AG04449 (cell line): Measurements from ENCODE around the gene WDR31.

Source experiments
- CTCF ChIA-PET: fragments of 350-600 bp; formaldehyde crosslinking; extraction: SDS; loops from one replicate; lab custom pipeline; 2021; ENCODE audit warnings: antibody characterized with exemption; lab: Yijun Ruan, JAX
- POLR2A ChIA-PET: fragments of 400-600, 350-600 bp; formaldehyde crosslinking; extraction: SDS; loops from one replicate; lab custom pipeline; 2020; ENCODE audit warnings: antibody characterized with exemption, inconsistent platforms; lab: Yijun Ruan, JAX
- DNase-seq: peaks from one replicate; pipeline ENCODE4 v3.0.0-alpha.2; 2010; ENCODE audit warnings: low read depth, low spot score
- H3K4me3 ChIP-seq: 2 replicates; pipeline ENCODE4 v1.5.1; 2011; ENCODE audit warnings: low read depth, mild to moderate bottlenecking, control low read depth, low read length
- TF ChIP-seq, protein P1 (sequence below): IDR thresholded peaks from one replicate; pipeline ENCODE4 v1.5.1; 2011; ENCODE audit warnings: mild to moderate bottlenecking, moderate library complexity, low read length, control low read depth, inconsistent platforms; ENCODE audit not compliant: insufficient read depth; ENCODE audit errors: missing control alignments

The WDR31 gene

DNA sequence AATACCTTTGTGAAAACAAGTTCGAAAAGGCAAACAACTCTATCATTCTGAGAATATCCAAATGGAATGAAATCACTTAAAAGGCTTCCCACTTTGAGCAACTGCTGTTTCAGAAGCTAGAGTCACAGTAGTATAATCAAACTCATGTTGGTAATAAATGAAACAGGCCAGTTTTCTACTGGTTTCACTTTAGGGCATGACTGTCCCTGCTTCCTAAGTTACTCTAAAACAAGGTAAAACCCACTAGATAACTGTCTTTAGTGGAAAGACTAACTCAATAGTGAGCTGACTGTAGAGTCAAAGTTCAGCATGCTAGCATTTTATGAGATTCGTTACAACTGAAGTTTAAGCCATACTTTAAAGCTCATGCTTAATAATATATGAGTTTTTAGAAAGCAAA lies 70.7 kb downstream of the WDR31 start:
- CTCF ChIA-PET: interaction anchor here (1.8 kb wide), 1 partner anchor 389 kb away, joined by 5 read pairs; no protein-coding TSS in a partner anchor
- no peak for DNase-seq
- POLR2A ChIA-PET: no interaction called here

DNA sequence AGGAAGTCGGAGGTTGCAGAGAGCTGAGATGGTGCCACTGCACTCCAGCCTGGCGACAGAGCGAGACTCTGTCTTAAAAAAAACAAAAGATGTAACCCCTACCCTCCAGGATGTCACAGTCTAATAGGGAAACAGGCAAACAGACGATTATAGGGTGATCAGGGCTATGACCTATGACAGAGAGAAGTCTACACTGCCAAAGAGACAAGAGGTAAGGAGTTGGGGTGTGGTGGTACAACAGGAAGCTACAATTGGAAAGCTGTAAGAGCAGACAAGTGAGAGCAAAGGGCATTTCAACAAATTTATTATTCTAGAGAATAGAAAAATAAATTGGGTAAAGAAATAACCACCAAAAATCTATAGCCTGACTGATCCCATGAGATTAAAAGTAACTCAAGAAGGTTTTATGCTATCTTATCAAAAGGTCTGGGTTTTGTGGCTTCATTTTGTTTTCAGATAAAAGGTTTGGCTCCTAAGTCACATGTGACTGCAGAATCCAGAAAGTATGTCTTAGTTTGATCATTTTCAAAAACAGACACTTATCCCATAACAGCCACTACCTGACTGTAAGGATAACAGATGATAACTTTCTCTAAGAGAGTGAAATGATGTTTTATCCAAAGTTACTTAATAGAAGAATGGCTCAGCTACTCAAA lies 72.0 kb downstream of the WDR31 start:
- POLR2A ChIA-PET: no interaction called here
- CTCF ChIA-PET: no interaction called here
- H3K4me3 ChIP-seq: no peak overlapping the region
- TF ChIP-seq, protein P1, sequence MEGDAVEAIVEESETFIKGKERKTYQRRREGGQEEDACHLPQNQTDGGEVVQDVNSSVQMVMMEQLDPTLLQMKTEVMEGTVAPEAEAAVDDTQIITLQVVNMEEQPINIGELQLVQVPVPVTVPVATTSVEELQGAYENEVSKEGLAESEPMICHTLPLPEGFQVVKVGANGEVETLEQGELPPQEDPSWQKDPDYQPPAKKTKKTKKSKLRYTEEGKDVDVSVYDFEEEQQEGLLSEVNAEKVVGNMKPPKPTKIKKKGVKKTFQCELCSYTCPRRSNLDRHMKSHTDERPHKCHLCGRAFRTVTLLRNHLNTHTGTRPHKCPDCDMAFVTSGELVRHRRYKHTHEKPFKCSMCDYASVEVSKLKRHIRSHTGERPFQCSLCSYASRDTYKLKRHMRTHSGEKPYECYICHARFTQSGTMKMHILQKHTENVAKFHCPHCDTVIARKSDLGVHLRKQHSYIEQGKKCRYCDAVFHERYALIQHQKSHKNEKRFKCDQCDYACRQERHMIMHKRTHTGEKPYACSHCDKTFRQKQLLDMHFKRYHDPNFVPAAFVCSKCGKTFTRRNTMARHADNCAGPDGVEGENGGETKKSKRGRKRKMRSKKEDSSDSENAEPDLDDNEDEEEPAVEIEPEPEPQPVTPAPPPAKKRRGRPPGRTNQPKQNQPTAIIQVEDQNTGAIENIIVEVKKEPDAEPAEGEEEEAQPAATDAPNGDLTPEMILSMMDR: no peak
- DNase-seq: no peak

More for the DNA sequence above, 70.7 kb downstream of the WDR31 start:
- no peak overlapping the region for H3K4me3 ChIP-seq
- TF ChIP-seq, protein P1: no peak

DNA sequence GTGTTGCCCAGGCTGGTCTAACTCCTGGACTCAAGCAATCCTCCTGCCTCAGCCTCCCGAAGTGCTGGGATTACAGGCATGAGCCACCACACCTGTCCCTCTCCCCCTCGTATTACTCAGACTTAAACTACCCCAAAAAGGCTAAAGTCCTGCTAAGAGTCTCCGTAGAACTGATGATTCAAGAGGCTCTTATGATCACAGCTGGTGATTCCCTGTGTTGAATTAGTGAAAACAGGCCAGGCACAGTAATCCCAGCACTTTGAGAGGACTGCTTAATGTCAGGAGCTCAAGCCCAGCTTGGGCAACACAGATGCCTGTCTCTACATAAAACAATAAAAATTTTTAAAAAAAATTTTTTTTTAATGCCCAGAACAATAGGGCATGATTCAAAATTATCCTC lies 73.9 kb downstream of the WDR31 start:
- POLR2A ChIA-PET: interaction anchor here (0.7 kb wide), 1 partner anchor 24 kb away, joined by 3 read pairs; no protein-coding TSS in a partner anchor
- DNase-seq: no peak
- TF ChIP-seq, protein P1: no peak
- CTCF ChIA-PET: interaction anchor here (3.2 kb wide), 1 partner anchor 8 kb away, joined by 16 read pairs; the partner anchor contains the start of genes CDC26 and PRPF4
- no peak overlapping the region for H3K4me3 ChIP-seq
